Cerebellar cortex (tissue), 1 donor: ENCODE results near the gene CDH12.
"Not testable (repeated sequence)": the region's sequence is repeated elsewhere in the genome, so short reads cannot be mapped to it uniquely, and the experiment has no call there.

Source experiments
- DNase-seq: peaks from one replicate; pipeline ENCODE4 v3.0.0-alpha.2; 2015; ENCODE audit warnings: low spot score

CDH12 gene

DNA sequence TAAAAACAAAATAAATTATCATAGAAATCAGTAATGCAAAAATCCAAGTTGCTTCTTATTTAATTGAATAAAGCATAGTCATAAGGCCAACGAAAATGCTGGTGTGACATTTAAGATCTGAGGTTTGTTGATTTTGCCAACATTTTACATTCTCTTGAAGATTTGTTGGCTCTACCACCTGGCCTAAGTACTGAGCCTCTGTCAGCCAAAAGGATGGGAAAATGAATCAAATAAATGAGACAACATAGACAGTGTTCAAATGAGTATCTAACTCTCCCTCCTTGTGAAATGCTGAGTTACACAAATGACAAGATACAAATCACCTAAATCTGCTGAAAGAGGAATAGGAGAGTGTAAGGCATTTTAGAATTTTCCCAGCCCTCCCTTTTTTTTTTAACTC, 575.0 kb downstream of the CDH12 start:
- DNase-seq: peak; percentile 15

- DNase-seq: peak; percentile 14
These were observed 576.1 kb downstream of the CDH12 start for GRCh38 chr5:22277006-22277405.

- not testable (repeated sequence) for DNase-seq
These were observed 587.3 kb downstream of the CDH12 start for GRCh38 chr5:22265855-22266254.

DNA sequence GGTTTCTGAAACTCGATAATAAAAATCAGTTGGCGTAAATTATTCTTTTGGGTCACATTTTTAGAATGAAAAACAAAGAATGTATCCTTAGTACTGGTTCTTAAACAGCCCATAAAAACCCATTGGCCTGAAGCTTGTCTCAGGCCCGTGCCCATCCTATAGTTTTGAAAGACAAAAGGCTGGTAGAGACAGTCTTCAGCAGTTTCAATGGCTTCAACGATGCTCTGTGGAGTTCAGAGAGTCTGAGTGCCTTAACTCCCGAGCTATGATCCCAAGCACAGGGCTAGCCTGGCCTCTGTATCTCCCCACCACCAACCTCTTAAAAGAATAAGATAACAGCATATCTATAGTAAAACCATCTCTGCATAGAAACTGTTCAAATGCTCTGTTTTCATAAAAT, 595.0 kb downstream of the CDH12 start:
- no peak for DNase-seq

- DNase-seq: no peak
These were observed 602.6 kb downstream of the CDH12 start for GRCh38 chr5:22250528-22250927.

GRCh38 chr5:22249209-22249729, 603.9 kb downstream of the CDH12 start:
- no peak for DNase-seq

- no peak for DNase-seq
These were observed 607.4 kb downstream of the CDH12 start for GRCh38 chr5:22245770-22246169.

DNA sequence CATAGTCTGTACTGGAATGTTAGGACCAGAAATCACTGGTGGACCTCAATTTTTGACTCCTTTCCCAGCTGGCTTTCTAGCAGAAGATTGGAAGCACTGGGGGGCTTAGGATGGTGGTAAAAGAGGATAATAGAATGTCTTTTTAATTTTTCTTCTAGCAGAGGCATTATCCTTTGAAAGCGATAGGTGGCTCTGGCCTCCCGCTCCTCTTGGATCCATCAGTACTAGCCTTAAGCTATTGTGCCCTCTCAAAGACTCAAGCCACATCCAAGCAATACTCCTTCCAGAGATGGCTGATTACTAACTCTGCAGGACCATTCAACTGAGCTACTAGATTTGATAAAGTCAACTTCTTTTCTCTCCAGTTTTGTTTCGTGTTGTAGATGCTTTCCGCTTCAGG, 610.6 kb downstream of the CDH12 start:
- no peak for DNase-seq

- no peak for DNase-seq
These were observed 615.1 kb downstream of the CDH12 start for GRCh38 chr5:22238047-22238446.

DNA sequence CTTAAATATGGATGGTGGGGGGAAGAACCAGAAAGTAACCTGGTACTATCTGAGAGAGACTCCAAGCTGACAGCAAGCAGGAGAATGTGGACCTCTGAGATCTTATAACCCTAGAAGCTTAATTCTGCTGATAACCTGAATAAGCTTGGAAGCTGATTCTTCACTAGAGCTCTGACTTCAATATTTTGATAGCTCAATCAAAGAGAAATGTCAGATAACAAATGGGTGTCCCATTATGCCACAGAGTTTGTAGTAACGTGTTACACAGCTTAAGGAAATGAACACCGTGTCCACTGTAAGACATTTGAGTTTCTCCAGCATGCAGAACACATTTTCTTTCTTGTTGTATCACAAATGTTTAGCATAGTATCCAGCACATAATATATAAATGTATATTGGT, 626.7 kb downstream of the CDH12 start:
- DNase-seq: no peak

DNA sequence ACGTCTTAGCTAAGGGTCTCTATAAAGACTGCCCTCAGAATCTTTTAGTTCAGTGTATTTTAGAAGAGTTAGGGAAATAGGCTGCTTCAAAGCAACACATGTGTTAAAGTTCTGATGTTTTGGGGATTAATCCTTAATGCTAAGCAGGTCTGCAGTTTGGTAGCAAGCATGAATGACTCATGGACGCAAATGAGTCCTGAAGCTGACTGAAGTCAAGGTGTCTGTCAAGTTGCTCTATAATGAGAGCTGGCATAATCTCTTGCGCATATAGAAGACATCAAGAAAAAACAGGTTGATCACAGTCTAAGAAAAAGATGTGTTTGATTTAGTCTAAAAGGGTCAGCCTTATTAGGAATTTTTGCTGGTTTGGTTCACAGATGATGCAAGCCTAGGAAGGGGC, 630.1 kb downstream of the CDH12 start:
- DNase-seq: no peak

DNA sequence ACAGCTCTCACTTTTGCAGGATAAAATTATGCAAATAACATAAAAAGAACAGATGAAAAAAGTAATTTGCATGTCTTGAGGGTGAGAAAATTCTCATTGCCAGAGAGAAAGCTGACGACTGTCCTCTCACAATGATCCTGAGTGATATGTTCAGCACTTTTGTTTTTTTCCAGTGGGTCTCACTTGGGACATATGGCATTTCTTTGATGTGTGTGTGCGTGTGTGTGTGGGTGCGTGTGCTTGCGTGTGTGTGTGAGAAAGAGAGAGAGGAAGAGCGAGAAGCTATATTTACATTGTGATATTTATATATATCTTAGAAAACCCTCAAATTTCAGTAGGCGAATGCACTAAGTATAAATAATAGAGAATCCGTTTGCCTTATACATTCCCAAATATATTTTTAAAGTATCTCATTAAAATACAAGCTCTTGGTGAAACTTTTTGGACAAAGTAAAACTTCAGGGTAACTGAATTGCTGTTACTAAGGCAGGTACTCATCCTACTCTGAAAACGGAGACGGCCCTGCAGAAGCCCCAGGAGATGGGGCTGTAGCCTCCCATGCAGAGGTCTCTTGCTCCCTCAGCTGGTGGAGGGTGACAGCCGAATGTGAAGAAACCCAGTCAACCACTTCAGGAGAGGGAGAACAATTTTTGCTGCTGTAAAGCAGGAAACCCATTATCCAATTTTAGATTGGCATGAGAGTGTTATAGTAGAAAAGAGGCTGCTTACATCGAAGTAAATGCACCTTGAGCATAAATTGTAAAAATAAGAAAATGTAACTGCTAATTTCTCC, 639.2 kb downstream of the CDH12 start:
- DNase-seq: not testable (repeated sequence)

DNA sequence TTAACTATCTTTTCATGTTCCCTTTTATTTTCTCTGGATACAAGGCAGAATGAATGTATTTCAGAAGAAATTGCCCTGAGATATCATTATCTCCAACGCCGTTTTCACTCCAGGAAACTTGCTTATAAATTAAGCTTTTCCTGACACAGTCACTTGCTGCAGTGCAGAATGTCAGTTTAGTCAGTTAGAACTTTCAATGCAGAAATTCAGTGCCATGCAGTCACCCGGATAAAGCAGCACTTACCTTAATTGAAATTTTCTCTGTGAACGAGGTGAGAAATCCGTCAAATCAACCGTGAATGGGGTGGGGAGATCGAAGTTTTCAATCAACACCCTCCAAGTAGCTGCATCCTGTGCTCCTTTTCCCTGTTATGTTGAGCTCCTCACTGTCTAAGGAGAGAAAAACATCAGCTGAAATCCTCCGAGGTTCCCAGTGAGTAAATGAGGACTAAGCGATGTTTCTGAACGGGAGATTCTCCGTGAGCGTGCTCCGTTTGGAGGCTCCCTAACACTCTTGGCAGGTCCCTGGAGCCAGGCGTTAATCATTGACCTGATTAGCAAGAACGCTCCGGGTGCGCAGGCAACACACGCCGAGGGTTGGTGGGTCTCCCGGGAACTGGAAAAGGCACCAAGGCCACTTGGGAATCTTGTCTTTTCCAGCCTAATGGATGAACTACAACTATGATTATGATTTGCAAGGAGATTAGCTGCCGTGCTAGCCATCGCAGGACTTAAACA, 640.7 kb downstream of the CDH12 start:
- peak; percentile 14 for DNase-seq

DNA sequence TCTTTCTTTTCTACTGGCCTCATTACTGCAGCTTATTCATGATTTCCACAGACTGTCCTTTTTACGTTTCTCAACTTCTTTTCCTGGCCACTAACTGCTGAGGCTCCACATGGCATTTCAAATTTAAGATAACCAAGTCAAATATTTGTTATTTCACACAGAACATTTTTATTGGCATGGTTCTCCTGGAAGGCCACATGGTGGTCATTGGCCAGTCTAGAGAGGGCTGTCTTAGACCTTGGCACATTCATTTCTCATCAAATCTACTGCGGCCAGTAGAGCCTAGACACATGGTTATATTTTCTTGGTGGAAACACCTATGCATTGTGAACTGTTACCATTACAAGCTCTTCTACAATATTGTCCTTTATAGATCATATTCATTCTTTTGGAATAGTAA, 644.7 kb downstream of the CDH12 start:
- DNase-seq: not testable (repeated sequence)

GRCh38 chr5:22188651-22189050, 664.5 kb downstream of the CDH12 start:
- not testable (repeated sequence) for DNase-seq

DNA sequence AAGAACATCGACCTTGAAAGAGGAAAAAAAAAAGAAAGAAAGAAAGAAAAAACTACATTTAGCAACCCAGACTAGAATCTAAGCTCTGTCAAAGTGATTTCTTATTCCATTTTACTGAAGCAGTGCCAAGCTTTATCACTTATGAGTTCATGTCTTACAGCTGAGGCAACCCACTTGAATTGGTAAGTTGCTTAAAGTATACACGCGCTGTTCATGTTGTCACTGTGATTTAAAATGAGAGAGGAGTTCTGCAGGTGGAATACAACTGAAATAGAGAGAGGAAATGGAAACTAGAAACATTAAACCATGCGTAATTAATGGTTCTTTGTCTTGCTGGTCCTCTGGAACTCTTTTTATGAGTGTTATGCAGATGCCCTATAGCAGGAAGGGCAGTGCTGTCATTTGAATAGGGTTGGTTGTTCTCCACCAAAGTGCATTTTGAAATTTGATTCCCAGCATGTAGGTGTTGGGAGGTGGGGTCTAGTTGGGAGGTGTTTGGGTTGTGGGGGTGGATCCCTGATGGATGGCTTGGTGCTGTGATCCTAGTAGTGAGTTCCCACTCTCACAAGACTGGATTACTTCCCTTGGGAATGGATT, 665.4 kb downstream of the CDH12 start:
- not testable (repeated sequence) for DNase-seq

GRCh38 chr5:22169226-22169625, 683.9 kb downstream of the CDH12 start:
- not testable (repeated sequence) for DNase-seq

- not testable (repeated sequence) for DNase-seq
These were observed 684.4 kb downstream of the CDH12 start for GRCh38 chr5:22168704-22169103.

GRCh38 chr5:22165931-22166330, 687.2 kb downstream of the CDH12 start:
- DNase-seq: not testable (repeated sequence)

DNA sequence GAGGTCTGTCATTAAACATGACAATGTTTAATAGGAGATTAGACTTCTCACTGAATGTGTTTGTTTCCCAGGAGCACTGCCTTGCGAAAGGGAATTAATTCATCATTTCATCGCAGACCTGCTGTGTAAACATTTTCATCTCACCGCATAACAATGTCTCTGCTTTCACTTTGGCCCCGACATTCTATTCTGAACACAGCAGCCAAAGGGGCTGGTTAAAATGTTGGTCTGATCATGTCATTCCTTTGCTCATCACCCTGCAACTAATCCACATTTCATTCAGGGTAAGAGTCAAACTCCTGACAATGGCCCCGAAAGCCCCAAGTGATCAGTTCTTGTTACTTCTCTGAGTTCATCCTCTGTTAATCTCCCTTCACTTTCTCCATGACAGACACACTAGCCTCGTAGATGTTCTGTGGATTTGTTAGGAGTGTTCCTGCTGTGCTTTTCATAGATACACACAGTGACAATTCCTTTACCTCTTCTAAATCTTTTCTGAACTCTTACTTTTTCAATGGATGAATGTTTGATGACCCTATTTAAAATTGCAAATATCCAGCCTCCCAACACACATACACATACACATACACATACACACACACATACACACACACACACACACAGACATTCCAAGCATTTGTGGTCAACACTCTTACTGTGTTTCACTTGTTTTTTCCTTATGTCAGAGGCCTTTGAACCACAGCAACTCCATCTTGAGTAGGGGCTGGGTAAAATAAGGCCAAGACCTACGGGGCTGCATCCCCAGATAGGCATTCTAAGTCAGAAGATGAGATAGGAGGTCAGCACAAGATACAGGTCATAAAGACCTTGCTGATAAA, 688.0 kb downstream of the CDH12 start:
- DNase-seq: not testable (repeated sequence)

- DNase-seq: not testable (repeated sequence)
These were observed 696.2 kb downstream of the CDH12 start for GRCh38 chr5:22156953-22157352.

GRCh38 chr5:22154779-22155178, 698.4 kb downstream of the CDH12 start:
- DNase-seq: not testable (repeated sequence)
